HG03342 (cell line): Measurements from ENCODE around the gene HSPA6.
A peak's percentile ranks its signal among the peaks of the same experiment; 100 is the strongest.
"Not testable (repeated sequence)": the region's sequence is repeated elsewhere in the genome, so short reads cannot be mapped to it uniquely, and the experiment has no call there.

Experiments
- ATAC-seq: cut with Tn5 transposase; IDR thresholded peaks from one replicate; pipeline ENCODE4 v1.9.1; 2021; ENCODE audit warnings: mild to moderate bottlenecking, moderate library complexity; ENCODE audit not compliant: unreplicated experiment

HSPA6 gene

DNA sequence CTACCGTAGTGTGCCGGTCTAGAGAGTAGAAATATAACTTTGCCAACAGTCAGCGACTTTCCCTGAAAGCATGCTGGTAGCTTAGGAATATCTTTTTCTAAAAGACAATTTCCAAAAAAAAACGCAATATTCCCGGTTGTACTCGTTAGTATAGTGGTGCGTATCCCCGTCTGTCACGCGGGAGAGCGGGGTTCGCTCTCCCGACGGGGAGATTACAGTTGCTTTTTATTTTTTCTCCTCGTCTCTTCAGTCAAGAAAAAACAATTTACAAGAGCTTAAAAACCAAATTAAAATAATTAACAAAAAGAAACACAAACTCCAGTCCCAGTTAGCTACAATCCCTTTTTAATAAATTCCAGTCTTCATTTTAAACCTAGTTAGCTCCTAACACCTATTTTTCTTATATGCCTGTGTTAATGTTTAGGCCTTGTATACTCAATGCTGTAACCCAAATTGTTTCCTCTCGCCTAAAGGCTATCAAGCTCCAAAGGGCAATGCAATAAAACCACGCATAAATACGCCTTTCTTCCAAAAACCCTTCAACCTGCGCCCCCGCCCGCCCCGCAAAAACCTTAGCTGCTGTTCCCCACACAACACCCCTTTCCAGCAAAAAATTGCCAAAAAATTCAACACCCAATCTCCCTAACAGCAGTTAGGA lies 7.8 kb downstream of the HSPA6 start:
- no peak for ATAC-seq

- not testable (repeated sequence) for ATAC-seq
Observed at GRCh38 chr1:161532644-161533567, 8.6 kb downstream of the HSPA6 start.

- not testable (repeated sequence) for ATAC-seq
Observed at GRCh38 chr1:161537068-161537669, 12.8 kb downstream of the HSPA6 start.

GRCh38 chr1:161538925-161539479 lies 14.7 kb downstream of the HSPA6 start:
- not testable (repeated sequence) for ATAC-seq

DNA sequence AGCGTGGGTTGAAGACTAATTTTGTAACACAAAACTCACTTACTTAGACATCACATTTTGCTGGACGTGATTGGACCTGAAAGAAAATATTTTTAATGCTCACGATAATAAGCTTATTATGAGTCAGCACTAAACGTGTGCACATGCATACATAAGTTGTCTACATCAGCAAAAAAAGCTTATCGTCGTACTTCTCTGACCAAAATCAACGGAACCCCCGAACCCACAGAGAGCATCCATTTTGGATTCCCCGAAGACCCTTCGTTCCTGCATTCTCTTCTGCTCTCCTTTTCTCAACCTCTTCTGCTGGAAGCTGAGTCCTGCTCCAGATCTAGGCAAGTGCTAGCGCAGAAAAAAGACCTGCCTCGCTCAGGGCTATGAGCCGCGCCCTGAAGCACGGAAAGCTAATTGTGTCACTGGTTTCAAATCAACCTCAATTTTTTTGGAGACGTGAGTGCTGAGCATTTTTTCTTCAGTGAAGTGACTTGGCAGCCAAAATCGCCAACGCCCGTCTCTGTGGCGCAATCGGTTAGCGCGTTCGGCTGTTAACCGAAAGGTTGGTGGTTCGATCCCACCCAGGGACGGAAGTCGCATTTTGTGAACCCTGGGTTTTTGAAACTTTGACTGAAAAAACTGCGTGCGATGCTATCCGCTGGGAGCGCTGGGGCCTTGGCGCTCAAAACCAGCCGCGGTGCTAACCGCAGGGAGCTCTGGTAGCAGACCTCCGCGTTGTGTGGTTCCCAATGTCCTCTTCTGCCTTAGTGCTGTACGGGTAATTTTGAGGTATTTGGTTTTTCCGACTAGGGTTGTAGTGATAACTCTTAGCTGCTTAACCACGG lies 15.6 kb downstream of the HSPA6 start:
- peak; percentile 48 for ATAC-seq

- ATAC-seq: peak; percentile 24
Observed at GRCh38 chr1:161540570-161540960, 16.2 kb downstream of the HSPA6 start.

GRCh38 chr1:161542091-161542559 lies 17.8 kb downstream of the HSPA6 start:
- ATAC-seq: peak; percentile 41

DNA sequence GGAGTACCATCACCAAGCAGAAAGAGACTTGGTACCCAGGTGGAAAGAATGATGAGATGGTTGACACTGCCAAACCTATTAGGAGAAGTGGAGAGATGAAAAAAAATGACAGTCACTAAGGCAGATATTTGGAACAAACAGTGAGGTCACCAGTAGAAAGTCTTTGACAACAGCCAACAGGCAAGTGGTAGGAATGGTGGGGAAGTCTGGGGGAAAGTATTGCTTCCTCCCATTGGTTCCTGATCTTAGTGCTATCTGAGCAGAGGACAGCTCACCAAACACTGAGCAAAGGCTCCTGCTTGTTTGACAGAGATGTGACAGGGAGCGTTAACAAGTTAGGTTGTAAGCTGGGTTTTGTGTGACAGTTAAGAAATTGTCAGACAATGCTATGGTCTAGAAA lies 18.8 kb downstream of the HSPA6 start:
- not testable (repeated sequence) for ATAC-seq

GRCh38 chr1:161545005-161545731 lies 20.8 kb downstream of the HSPA6 start:
- ATAC-seq: not testable (repeated sequence)

- not testable (repeated sequence) for ATAC-seq
Observed at GRCh38 chr1:161547995-161548741, 23.8 kb downstream of the HSPA6 start.

DNA sequence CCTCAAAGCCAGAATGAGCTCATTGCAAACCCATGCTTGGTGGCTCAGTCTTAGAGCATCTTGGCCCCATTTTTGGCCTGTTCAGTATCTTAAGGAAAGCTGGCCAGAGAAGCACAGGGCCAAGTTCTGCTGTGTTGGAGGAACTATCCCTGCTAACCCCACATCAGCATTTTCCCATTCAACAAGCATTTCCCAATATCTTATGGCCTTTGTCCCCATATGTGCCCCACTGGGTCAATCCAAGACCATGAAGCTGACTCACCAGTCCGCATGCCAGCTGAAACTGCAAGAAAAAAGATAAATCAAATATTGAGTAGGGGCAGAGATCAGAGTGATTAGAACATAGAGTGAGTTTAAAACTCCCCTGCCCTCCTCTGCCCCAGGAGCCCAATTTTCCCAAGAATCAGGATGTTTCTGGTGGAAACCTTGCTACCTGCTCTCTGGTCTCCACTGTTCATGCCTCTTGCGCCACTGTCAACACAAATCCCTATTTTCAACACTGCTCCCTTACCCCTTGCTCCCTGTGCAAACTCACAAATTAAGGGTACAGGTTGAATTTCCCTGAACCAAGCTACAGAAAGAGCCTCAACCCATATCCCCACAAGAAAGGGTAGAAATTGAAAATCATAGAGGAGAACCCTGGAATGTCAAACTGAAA lies 24.5 kb downstream of the HSPA6 start:
- not testable (repeated sequence) for ATAC-seq

DNA sequence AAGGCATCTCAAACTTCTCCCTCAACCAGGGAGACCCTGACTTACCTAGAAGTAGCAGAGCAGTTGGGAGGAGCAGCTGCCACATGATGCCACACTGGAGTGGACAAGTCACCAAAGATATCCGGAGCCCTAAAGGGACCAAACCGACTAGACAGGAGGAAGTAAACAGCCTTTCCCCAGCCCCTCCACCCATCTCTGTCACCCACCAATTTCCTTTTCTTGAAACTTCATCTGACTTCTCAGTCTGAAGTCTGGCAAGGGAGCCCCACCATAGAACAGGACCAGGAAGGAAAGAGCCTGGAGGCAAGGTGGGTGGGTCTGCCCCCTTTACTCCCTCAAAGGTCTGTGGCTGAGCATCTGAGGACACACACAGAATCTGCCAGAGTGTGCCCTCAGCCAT lies 25.3 kb downstream of the HSPA6 start, which contains the start of gene FCGR3A:
Gene FCGR3A, minus strand, starts transcription at position 167 of the 400 bp plus-strand sequence. Its CDS starts 82 bp downstream, at position 85.
- no peak for ATAC-seq

DNA sequence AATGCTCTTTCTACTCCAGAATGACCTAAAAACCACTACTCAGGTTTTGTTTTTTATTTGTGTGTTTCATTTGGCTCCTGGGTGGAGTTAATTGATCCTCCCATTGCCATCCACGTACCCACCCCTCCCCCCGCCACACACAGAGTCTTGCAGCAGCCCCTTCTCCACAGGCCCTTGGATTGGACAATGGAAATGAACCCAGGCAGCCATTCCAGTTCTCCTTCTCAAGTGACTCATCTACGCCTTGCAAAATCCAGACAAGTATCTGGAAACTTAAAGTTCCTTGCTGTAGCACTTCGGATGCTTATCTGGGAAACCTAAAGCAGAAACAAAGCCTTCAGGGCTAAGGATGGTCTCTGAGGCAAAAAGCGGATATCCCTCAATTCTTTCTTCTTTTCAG lies 26.6 kb downstream of the HSPA6 start:
- not testable (repeated sequence) for ATAC-seq

GRCh38 chr1:161553631-161554030 lies 29.3 kb downstream of the HSPA6 start:
- ATAC-seq: not testable (repeated sequence)

DNA sequence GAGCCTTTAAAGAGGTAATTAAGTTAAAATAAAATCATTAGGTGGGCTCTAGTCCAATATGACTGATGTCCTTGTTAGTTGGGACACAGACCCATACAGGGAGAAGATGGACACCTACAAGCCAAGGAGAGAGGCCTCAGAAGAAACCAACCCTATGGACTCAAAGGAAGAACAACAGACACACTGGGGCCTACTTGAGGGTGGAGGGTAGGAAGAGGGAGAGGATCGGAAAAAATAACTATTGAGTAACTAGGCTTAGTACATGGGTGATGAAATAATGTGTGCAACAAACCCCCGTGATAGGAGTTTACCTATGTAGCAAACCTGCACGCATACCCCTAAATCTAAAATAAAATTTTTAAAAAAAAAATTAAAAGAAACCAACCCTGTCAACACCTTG lies 30.0 kb downstream of the HSPA6 start:
- not testable (repeated sequence) for ATAC-seq

DNA sequence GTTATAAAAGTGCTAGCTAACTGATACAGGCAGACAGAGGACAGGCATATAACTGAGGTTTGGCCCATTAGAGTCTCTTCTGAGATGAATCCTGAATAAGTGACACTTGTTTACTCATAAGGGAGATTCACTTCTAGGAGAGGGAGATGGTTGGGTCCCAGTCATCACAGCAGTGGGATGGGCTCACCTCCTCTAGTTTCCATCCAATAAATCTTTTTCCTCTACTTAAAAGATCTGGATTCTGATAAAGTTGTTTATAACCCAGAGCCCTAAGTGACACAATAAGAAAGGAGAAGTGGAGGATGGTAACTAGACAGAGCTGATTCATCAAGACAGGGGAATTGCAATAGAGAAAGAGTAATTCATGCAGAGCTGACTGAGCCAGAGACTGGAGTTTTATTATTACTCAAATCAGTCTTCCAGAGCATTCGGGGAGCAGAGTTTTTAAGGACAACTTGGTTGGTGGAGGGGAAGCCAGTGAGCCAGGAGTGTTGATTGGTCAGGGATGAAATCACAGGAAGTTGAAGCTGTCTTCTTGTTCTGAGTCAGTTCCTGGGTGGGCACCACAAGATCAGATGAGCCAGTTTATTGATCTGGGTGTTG lies 30.6 kb downstream of the HSPA6 start:
- ATAC-seq: not testable (repeated sequence)

DNA sequence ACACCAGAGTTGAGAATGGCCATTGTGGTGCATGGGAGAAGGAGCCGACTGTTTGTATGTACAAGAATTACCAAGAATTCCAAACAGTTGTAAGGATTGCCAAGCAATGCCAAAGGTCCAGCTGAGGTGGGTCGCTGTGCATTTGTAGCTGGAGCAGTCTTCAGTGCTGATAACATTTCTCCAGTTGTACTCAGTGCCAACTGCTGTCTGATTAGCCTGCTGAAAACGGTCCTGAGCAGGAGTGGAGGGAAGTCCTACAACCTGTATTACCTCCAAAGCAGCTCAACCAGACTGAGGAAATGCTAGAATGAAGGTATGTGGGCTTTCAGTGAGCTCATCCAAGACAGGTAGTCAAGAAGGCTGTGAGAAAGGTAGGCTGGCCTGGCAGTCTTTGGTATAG lies 31.8 kb downstream of the HSPA6 start:
- ATAC-seq: not testable (repeated sequence)

- not testable (repeated sequence) for ATAC-seq
Observed at GRCh38 chr1:161556990-161557389, 32.6 kb downstream of the HSPA6 start.
